ENCODE results near the gene GTPBP1. TPM values are rescaled to one million over a fixed set of nuclear protein-coding genes. Genes with fewer than 3 reads are reported as not detected.
A peak's percentile ranks its signal among the peaks of the same experiment; 100 is the strongest.

The GTPBP1 gene
- total and polyA plus RNA-seq, 2 of the 13 experiments (the other 11 are each of a cell fraction or from before 2014, with no cell fraction given), result 22.3 to 27.0 TPM

DNA sequence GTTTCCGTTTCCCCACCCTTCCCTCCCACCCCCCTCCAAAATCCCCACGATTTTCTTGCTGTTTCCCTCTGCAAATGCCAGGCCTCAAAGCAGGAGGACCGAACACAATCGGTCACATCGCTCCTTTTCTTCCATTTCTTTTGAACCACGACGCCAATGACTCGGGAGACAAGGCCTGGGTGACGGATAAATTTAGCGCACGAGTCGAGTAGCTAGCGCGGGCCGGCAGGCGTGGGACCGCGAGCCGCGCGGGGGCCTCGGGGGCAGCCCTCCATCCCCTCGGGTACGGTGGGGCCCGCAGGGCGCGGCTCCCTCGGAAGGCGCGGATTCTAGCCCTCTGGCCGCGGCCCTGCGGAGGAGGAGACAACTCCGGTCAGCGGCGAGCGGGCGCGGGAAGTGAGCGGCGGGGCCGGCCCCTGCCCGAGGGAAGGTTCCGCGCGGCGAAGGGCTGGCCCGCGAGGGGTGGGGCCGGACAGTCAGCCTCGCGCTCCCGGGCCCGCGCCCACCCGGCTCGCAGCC lies 5.4 kb upstream of the GTPBP1 start (continued):
- TF ChIP-seq, protein P1, sequence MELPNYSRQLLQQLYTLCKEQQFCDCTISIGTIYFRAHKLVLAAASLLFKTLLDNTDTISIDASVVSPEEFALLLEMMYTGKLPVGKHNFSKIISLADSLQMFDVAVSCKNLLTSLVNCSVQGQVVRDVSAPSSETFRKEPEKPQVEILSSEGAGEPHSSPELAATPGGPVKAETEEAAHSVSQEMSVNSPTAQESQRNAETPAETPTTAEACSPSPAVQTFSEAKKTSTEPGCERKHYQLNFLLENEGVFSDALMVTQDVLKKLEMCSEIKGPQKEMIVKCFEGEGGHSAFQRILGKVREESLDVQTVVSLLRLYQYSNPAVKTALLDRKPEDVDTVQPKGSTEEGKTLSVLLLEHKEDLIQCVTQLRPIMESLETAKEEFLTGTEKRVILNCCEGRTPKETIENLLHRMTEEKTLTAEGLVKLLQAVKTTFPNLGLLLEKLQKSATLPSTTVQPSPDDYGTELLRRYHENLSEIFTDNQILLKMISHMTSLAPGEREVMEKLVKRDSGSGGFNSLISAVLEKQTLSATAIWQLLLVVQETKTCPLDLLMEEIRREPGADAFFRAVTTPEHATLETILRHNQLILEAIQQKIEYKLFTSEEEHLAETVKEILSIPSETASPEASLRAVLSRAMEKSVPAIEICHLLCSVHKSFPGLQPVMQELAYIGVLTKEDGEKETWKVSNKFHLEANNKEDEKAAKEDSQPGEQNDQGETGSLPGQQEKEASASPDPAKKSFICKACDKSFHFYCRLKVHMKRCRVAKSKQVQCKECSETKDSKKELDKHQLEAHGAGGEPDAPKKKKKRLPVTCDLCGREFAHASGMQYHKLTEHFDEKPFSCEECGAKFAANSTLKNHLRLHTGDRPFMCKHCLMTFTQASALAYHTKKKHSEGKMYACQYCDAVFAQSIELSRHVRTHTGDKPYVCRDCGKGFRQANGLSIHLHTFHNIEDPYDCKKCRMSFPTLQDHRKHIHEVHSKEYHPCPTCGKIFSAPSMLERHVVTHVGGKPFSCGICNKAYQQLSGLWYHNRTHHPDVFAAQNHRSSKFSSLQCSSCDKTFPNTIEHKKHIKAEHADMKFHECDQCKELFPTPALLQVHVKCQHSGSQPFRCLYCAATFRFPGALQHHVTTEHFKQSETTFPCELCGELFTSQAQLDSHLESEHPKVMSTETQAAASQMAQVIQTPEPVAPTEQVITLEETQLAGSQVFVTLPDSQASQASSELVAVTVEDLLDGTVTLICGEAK (IDR thresholded peaks at IDR 0.05), result no peak
- TF ChIP-seq, protein P1 (CRISPR knock-in tag; IDR thresholded peaks at IDR 0.05), result 0 out of 2 replicates have a peak, but pooled peaks have one; percentile 4
- TF ChIP-seq PHF20 (CRISPR knock-in tag; IDR thresholded peaks at IDR 0.05) (0 out of 2 replicates have a peak, but pooled peaks have one; percentile 7), GATAD2A (CRISPR knock-in tag; IDR thresholded peaks at IDR 0.05) (no peak), KDM5B (CRISPR knock-in tag; IDR thresholded peaks at IDR 0.05; ENCODE audit: borderline replicate concordance) (no peak), KDM3A (CRISPR knock-in tag; IDR thresholded peaks at IDR 0.05; ENCODE audit: low read depth) (0 out of 2 replicates have a peak, but pooled peaks have one; percentile 3), ZIK1 (CRISPR knock-in tag; IDR thresholded peaks at IDR 0.05; ENCODE audit: borderline replicate concordance, low read depth) (no peak), NFIB (CRISPR knock-in tag; IDR thresholded peaks at IDR 0.05; ENCODE audit: borderline replicate concordance) (no peak)
- TF ChIP-seq, protein P2, sequence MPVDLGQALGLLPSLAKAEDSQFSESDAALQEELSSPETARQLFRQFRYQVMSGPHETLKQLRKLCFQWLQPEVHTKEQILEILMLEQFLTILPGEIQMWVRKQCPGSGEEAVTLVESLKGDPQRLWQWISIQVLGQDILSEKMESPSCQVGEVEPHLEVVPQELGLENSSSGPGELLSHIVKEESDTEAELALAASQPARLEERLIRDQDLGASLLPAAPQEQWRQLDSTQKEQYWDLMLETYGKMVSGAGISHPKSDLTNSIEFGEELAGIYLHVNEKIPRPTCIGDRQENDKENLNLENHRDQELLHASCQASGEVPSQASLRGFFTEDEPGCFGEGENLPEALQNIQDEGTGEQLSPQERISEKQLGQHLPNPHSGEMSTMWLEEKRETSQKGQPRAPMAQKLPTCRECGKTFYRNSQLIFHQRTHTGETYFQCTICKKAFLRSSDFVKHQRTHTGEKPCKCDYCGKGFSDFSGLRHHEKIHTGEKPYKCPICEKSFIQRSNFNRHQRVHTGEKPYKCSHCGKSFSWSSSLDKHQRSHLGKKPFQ (CRISPR knock-in tag; IDR thresholded peaks at IDR 0.05; ENCODE audit: insufficient replicate concordance), result no peak
- TF ChIP-seq, protein P3, sequence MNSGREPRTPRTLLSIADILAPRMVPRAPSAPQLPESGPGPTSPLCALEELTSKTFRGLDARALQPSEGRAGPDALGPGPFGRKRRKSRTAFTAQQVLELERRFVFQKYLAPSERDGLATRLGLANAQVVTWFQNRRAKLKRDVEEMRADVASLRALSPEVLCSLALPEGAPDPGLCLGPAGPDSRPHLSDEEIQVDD (CRISPR knock-in tag; IDR thresholded peaks at IDR 0.05; ENCODE audit: borderline replicate concordance), result no peak
- TF ChIP-seq, protein P4, sequence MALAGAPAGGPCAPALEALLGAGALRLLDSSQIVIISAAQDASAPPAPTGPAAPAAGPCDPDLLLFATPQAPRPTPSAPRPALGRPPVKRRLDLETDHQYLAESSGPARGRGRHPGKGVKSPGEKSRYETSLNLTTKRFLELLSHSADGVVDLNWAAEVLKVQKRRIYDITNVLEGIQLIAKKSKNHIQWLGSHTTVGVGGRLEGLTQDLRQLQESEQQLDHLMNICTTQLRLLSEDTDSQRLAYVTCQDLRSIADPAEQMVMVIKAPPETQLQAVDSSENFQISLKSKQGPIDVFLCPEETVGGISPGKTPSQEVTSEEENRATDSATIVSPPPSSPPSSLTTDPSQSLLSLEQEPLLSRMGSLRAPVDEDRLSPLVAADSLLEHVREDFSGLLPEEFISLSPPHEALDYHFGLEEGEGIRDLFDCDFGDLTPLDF (CRISPR knock-in tag; IDR thresholded peaks at IDR 0.05), result no peak
- TF ChIP-seq, protein P5, sequence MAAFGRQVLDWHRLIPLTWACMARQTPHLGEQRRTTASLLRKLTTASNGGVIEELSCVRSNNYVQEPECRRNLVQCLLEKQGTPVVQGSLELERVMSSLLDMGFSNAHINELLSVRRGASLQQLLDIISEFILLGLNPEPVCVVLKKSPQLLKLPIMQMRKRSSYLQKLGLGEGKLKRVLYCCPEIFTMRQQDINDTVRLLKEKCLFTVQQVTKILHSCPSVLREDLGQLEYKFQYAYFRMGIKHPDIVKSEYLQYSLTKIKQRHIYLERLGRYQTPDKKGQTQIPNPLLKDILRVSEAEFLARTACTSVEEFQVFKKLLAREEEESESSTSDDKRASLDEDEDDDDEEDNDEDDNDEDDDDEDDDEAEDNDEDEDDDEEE (CRISPR knock-in tag; IDR thresholded peaks at IDR 0.05), result no peak; the same call in 1 of the 2 replicates
- TF ChIP-seq, protein P6, sequence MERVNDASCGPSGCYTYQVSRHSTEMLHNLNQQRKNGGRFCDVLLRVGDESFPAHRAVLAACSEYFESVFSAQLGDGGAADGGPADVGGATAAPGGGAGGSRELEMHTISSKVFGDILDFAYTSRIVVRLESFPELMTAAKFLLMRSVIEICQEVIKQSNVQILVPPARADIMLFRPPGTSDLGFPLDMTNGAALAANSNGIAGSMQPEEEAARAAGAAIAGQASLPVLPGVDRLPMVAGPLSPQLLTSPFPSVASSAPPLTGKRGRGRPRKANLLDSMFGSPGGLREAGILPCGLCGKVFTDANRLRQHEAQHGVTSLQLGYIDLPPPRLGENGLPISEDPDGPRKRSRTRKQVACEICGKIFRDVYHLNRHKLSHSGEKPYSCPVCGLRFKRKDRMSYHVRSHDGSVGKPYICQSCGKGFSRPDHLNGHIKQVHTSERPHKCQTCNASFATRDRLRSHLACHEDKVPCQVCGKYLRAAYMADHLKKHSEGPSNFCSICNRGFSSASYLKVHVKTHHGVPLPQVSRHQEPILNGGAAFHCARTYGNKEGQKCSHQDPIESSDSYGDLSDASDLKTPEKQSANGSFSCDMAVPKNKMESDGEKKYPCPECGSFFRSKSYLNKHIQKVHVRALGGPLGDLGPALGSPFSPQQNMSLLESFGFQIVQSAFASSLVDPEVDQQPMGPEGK (CRISPR knock-in tag; IDR thresholded peaks at IDR 0.05), result peak; percentile 23; the same call in 1 of the 2 replicates
